Caco-2 (cell line): ENCODE measurements around the gene FGF2. TPM values are rescaled to one million over a fixed set of nuclear protein-coding genes. Genes with fewer than 3 reads are reported as not detected.

Experiments used
- BruUV-seq: library from RNA; stranded (reverse); fragments of 400-500 nt; replicated peaks from 2 replicates; lab custom pipeline; 2021; lab: Mats Ljungman, UMichigan
- CTCF ChIA-PET: fragments of 300-600 bp; sonication (Branson Sonifier 250); formaldehyde crosslinking; loops from one replicate; lab custom pipeline; 2022; ENCODE audit warnings: antibody characterized with exemption; lab: Charles Lee
- POLR2A ChIA-PET: fragments of 300-600 bp; sonication (Branson Sonifier 250); formaldehyde crosslinking; loops from one replicate; lab custom pipeline; 2022; ENCODE audit warnings: antibody characterized with exemption; lab: Charles Lee
- DNase-seq, 2 experiments: peaks; one replicate each; pipeline versions ENCODE4 v3.0.0 to v3.0.0-alpha.2; 2020 to 2022
- H3K27me3 ChIP-seq: replicated peaks from 2 replicates; pipeline ENCODE4 v1.6.0; 2011; ENCODE audit warnings: low read length; ENCODE audit not compliant: control insufficient read depth, insufficient read depth
- H3K36me3 ChIP-seq: 2 replicates; pipeline ENCODE4 v1.5.1; 2011; ENCODE audit warnings: low read length; ENCODE audit not compliant: control insufficient read depth, insufficient read depth
- H3K4me1 ChIP-seq: fragments of 250-450 bp; sonication (Bioruptor Pico); 2 replicates; pipeline ENCODE4 v1.5.1; 2020; ENCODE audit warnings: mild to moderate bottlenecking
- H3K4me3 ChIP-seq: 2 replicates; pipeline ENCODE4 v1.5.1; 2011; ENCODE audit warnings: low read depth, mild to moderate bottlenecking, control low read depth, low read length
- H3K9me3 ChIP-seq: fragments of 250-450 bp; sonication (Bioruptor Pico); 2 replicates; pipeline ENCODE4 v1.5.1; 2020; ENCODE audit warnings: mild to moderate bottlenecking, moderate library complexity
- H3K27ac Mint-ChIP-seq: one replicate; pipeline ENCODE4 v1.8.0; 2022; ENCODE audit warnings: mixed read lengths; ENCODE audit not compliant: unreplicated experiment
- H3K27me3 Mint-ChIP-seq: one replicate; pipeline ENCODE4 v1.8.0; 2022; ENCODE audit warnings: mixed read lengths; ENCODE audit not compliant: insufficient read depth, unreplicated experiment
- H3K36me3 Mint-ChIP-seq: one replicate; pipeline ENCODE4 v1.8.0; 2022; ENCODE audit warnings: mild to moderate bottlenecking, mixed read lengths; ENCODE audit not compliant: insufficient read depth, unreplicated experiment
- H3K4me1 Mint-ChIP-seq: one replicate; pipeline ENCODE4 v1.8.0; 2022; ENCODE audit warnings: low read depth, mixed read lengths; ENCODE audit not compliant: unreplicated experiment
- H3K4me3 Mint-ChIP-seq: one replicate; pipeline ENCODE4 v1.8.0; 2022; ENCODE audit warnings: mild to moderate bottlenecking, moderate library complexity, mixed read lengths; ENCODE audit not compliant: unreplicated experiment
- H3K9me3 Mint-ChIP-seq: one replicate; pipeline ENCODE4 v1.8.0; 2022; ENCODE audit warnings: mixed read lengths; ENCODE audit not compliant: unreplicated experiment
- intact Hi-C: fragments of 100-400 bp; cut with micrococcal nuclease; formaldehyde crosslinking; loops from one replicate; pipeline ENCODE4 v1.10.0; 2022; ENCODE audit not compliant: unreplicated experiment
- total RNA-seq: library from RNA; stranded (reverse); gene quantifications from 2 replicates; pipeline ENCODE4 v1.2.3, GENCODE V29; 2022
- TF ChIP-seq, protein P1 (sequence below), 2 experiments: fragments of 200-600 bp in 1 of 2; IDR thresholded peaks; 1 replicate in 1 of 2; 2 replicates in 1 of 2; pipeline versions ENCODE4 v1.5.1 to v1.8.0; 2011 to 2022; ENCODE audit warnings: antibody characterized with exemption in 1 of 2, control low read depth in 1 of 2, inconsistent platforms in 1 of 2, low read depth in 1 of 2, low read length in 1 of 2, mild to moderate bottlenecking in 1 of 2, moderate library complexity in 1 of 2; ENCODE audit not compliant: insufficient read depth in 1 of 2, severe bottlenecking in 1 of 2, unreplicated experiment in 1 of 2

The FGF2 gene
- total RNA-seq, 1 experiment from 2014 or later, result 0.20 TPM

DNA sequence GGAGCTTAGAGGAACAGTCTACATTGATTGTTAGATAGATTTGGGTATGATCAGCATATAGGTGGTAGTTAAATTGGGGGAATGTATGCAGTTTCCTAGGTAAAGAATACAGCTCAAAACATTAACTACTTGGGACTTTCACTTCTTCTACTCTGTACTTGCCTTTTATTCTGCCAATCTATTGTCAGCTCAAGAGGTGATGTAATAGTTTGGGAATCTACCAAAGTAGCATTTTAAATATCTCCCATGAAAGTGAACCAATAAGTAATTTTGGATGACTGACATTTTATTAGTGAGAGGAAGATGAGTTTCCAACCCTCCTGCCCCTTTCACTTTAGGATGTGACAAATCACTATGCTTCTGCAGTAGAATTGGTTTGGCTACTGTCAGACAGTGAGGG is 52.4 kb downstream of the FGF2 start:
- Mint-ChIP-seq H3K27me3 (no peaks in the 10 kb centered on the region), H3K9me3 (peaks cover 30% of the 10 kb centered on the region), H3K27ac (no peak overlapping the region), H3K4me1 (peaks cover 7% of the 10 kb centered on the region), H3K4me3 (no peak overlapping the region), H3K36me3 (no peaks in the 10 kb centered on the region)
- CTCF ChIA-PET, result no interaction called here
- no peak overlapping the region for H3K4me3 ChIP-seq
- no peaks in the 10 kb centered on the region for H3K36me3 ChIP-seq
- no peaks in the 10 kb centered on the region for H3K27me3 ChIP-seq
- H3K9me3 ChIP-seq, result no peaks in the 10 kb centered on the region
- DNase-seq, result no peak
- peaks cover 10% of the 10 kb centered on the region for H3K4me1 ChIP-seq
- intact Hi-C loops, result no loop called here
- TF ChIP-seq, protein P1, sequence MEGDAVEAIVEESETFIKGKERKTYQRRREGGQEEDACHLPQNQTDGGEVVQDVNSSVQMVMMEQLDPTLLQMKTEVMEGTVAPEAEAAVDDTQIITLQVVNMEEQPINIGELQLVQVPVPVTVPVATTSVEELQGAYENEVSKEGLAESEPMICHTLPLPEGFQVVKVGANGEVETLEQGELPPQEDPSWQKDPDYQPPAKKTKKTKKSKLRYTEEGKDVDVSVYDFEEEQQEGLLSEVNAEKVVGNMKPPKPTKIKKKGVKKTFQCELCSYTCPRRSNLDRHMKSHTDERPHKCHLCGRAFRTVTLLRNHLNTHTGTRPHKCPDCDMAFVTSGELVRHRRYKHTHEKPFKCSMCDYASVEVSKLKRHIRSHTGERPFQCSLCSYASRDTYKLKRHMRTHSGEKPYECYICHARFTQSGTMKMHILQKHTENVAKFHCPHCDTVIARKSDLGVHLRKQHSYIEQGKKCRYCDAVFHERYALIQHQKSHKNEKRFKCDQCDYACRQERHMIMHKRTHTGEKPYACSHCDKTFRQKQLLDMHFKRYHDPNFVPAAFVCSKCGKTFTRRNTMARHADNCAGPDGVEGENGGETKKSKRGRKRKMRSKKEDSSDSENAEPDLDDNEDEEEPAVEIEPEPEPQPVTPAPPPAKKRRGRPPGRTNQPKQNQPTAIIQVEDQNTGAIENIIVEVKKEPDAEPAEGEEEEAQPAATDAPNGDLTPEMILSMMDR (IDR thresholded peaks at IDR 0.05; ENCODE audit: insufficient read depth in 1 of 2, low read depth in 1 of 2, low read length in 1 of 2, severe bottlenecking in 1 of 2, unreplicated experiment in 1 of 2), result no peak
- no TSS peak for BruUV-seq
- POLR2A ChIA-PET, result no interaction called here

DNA sequence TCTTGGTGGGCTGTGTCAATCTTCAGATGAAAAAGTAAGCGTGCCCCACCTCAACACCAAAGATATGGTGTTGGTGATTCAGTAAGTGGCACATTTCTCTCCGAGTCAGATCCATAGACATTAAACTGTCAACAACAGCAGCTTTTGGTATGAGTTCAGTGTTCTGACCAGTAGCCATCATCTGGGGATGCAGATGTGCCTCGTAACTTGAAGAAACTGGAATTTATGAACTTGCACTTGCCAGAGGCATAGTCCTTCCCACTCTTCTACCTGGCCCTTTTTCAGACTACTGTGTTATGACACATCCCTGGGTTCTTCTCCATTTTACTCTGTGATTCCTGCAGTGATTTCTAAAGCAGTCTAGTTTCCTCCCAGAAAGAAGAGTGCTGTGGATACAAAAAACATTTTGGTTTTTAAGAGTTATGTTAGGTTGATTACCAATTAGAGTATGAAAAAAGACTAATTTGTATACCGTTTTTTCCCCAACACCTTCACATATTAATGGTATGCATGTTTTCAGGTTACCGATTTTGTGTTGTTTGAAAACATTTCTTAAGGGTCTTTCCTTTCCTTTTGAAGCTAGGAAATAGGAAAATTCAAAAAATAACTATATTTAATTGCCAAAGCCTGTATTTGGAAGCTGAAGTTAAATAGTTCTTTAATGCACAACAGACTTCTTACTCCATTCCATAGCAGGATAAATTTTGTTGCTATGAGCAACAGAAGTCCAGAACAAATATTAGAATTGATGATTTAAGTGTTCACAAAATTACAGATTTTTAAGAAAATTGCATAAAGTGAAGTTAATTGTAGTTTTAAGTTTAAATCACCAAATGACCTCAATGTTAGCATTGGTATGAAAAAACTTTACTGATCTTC is 56.5 kb downstream of the FGF2 start:
- Histone ChIP-seq H3K4me1 (no peaks in the 10 kb centered on the region), H3K4me3 (no peak overlapping the region), H3K9me3 (no peaks in the 10 kb centered on the region), H3K36me3 (no peaks in the 10 kb centered on the region), H3K27me3 (no peaks in the 10 kb centered on the region)
- CTCF ChIA-PET, result no interaction called here
- intact Hi-C loops, result no loop called here
- H3K9me3 Mint-ChIP-seq, result peaks cover 26% of the 10 kb centered on the region
- no peaks in the 10 kb centered on the region for H3K4me1 Mint-ChIP-seq
- no peaks in the 10 kb centered on the region for H3K36me3 Mint-ChIP-seq
- no peak for DNase-seq
- no peak overlapping the region for H3K4me3 Mint-ChIP-seq
- no peaks in the 10 kb centered on the region for H3K27me3 Mint-ChIP-seq
- H3K27ac Mint-ChIP-seq, result no peak overlapping the region
- no TSS peak for BruUV-seq
- TF ChIP-seq, protein P1 (IDR thresholded peaks at IDR 0.05; ENCODE audit: insufficient read depth in 1 of 2, low read depth in 1 of 2, low read length in 1 of 2, severe bottlenecking in 1 of 2, unreplicated experiment in 1 of 2), result no peak
- POLR2A ChIA-PET, result no interaction called here

DNA sequence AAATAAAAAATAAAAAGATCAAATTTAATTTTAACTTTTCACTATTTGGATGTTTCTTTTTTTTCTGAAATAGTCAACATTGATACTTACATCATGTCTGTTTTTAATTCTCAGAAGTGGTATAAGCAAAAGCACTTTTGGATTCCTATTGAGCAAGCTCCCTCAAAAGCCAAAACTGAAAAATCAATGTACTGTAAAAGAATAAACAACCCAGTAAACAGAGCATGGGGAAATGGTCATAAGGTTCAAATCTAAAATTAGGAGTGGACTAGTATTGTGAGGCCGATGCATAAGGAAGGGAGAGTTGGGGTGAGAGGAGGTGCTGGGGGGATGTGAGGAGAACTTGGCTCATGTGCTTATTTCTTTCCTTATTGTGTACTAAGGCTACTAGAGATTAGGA is 57.9 kb downstream of the FGF2 start:
- no TSS peak for BruUV-seq
- H3K4me3 ChIP-seq, result no peak overlapping the region
- Mint-ChIP-seq H3K27me3 (no peaks in the 10 kb centered on the region), H3K36me3 (no peaks in the 10 kb centered on the region), H3K27ac (no peak overlapping the region), H3K4me3 (no peak overlapping the region), H3K9me3 (peaks cover 17% of the 10 kb centered on the region), H3K4me1 (no peaks in the 10 kb centered on the region)
- intact Hi-C loops, result no loop called here
- CTCF ChIA-PET, result no interaction called here
- DNase-seq, result no peak
- POLR2A ChIA-PET, result no interaction called here
- no peaks in the 10 kb centered on the region for H3K27me3 ChIP-seq
- no peaks in the 10 kb centered on the region for H3K4me1 ChIP-seq
- no peaks in the 10 kb centered on the region for H3K9me3 ChIP-seq
- H3K36me3 ChIP-seq, result no peaks in the 10 kb centered on the region
- TF ChIP-seq, protein P1 (IDR thresholded peaks at IDR 0.05; ENCODE audit: insufficient read depth in 1 of 2, low read depth in 1 of 2, low read length in 1 of 2, severe bottlenecking in 1 of 2, unreplicated experiment in 1 of 2), result no peak
